K562 (cell line): ENCODE results near the gene LRMDA. TPM values are rescaled to one million over a fixed set of nuclear protein-coding genes. Genes with fewer than 3 reads are reported as not detected.

Experiments
- ARID2 ChIP-seq: fragments of 450-650 bp; IDR thresholded peaks from 2 replicates; pipeline ENCODE4 v1.6.1; 2017; ENCODE audit warnings: antibody characterized with exemption, mild to moderate bottlenecking
- CEBPG ChIP-seq, 3 experiments: fragments of 200-800 bp in 1 of 3; sonication (Bioruptor generic) in 1 of 3; sonication (generic) in 1 of 3; formaldehyde crosslinking in 1 of 3; IDR thresholded peaks in 2 of 3; conservative IDR thresholded peaks in 1 of 3; 2 replicates each; pipeline versions ENCODE4 v1.6.1 to v1.8.0; 2016 to 2022; ENCODE audit warnings: missing compliant biosample characterization in 2 of 3, missing genetic modification characterization in 2 of 3, mild to moderate bottlenecking in 1 of 3, missing genetic modification reagents in 1 of 3
- ETV5 ChIP-seq: sonication (generic); formaldehyde crosslinking; IDR thresholded peaks from 2 replicates; pipeline ENCODE4 v1.4.0; 2020; ENCODE audit warnings: low read depth, mild to moderate bottlenecking, missing genetic modification reagents
- HSF4 ChIP-seq: fragments of 250-450 bp; sonication (Bioruptor Pico); IDR thresholded peaks from 2 replicates; pipeline ENCODE4 v2.1.2; 2022; ENCODE audit warnings: mild to moderate bottlenecking, moderate library complexity, borderline replicate concordance
- KDM1A ChIP-seq, 2 experiments: fragments of 450-650 bp; IDR thresholded peaks; 2 replicates each; pipeline ENCODE4 v1.6.1; 2016; ENCODE audit warnings: mild to moderate bottlenecking in 2 of 2
- PHF21A ChIP-seq: fragments of 450-650 bp; IDR thresholded peaks from 2 replicates; pipeline ENCODE4 v1.6.1; 2017; ENCODE audit warnings: low read depth, borderline replicate concordance
- POLR2B ChIP-seq: fragments of 450-650 bp; IDR thresholded peaks from 2 replicates; pipeline ENCODE4 v1.6.1; 2018; ENCODE audit warnings: low read depth; ENCODE audit not compliant: partially characterized antibody
- SETDB1 ChIP-seq: IDR thresholded peaks from one replicate; pipeline ENCODE4 v1.6.1; 2012; ENCODE audit warnings: low read length, control low read depth, inconsistent platforms
- TAF15 ChIP-seq: fragments of 200-400 bp; formaldehyde crosslinking; IDR thresholded peaks from 2 replicates; pipeline ENCODE4 v1.6.1; 2017; ENCODE audit warnings: mild to moderate bottlenecking, low read depth, low read length, moderate library complexity
- TRIM24 ChIP-seq, 2 experiments: fragments of 450-650 bp; IDR thresholded peaks; 2 replicates each; pipeline ENCODE4 v1.6.1; 2016
- ZC3H11A ChIP-seq: IDR thresholded peaks from 2 replicates; pipeline ENCODE4 v1.6.1; 2012; ENCODE audit warnings: low read depth, low read length, improper control_type of control experiment
- ZNF175 ChIP-seq: fragments of 200-800 bp; sonication (Bioruptor generic); IDR thresholded peaks from 2 replicates; pipeline ENCODE4 v1.6.1; 2016; ENCODE audit warnings: low read depth, mild to moderate bottlenecking, missing genetic modification characterization, missing compliant biosample characterization
- polyA plus RNA-seq, 8 experiments: library from polyadenylated mRNA; depleted of rRNA in 4 of 8; stranded (reverse) in 5 of 8; unstranded in 3 of 8; fragments of >200 nt; fragmentation: Nextera tagmentation in 2 of 8; fragmentation: Illumina TruSeq in 1 of 8; extraction: Ambion mirVana in 2 of 8; extraction: Trizol in 1 of 8; gene quantifications; 2 replicates each; pipeline versions ENCODE4 v1.2.1 to v1.2.3, GENCODE V29; 2011 to 2014; ENCODE audit warnings: inconsistent platforms in 1 of 8, missing spikeins in 1 of 8
- total RNA-seq, 7 experiments: library from RNA; depleted of rRNA in 6 of 7; stranded (reverse); fragments of >200 nt in 6 of 7; fragmentation: Illumina TruSeq in 2 of 7; extraction: Trizol in 2 of 7; gene quantifications; 2 replicates each; pipeline versions ENCODE4 v1.2.1 to v1.2.3, GENCODE V29; 2011 to 2021; ENCODE audit warnings: low replicate concordance in 1 of 7
- TF ChIP-seq, protein P1 (sequence below): fragments of 200-600 bp; sonication (generic); IDR thresholded peaks from one replicate; pipeline ENCODE4 v1.6.1; 2012; ENCODE audit warnings: mild to moderate bottlenecking, low read depth, low read length, inconsistent platforms
- TF ChIP-seq, protein P2 (sequence below): IDR thresholded peaks from 2 replicates; pipeline ENCODE4 v1.6.1; 2011; ENCODE audit not compliant: insufficient read length; ENCODE audit errors: extremely low read depth
- TF ChIP-seq, protein P3 (sequence below): sonication (generic); formaldehyde crosslinking; IDR thresholded peaks from 2 replicates; pipeline ENCODE4 v1.8.1; 2023; ENCODE audit warnings: mild to moderate bottlenecking, missing genetic modification reagents

The LRMDA gene
- total and polyA plus RNA-seq, 9 of the 15 experiments (the other 6 are each of a cell fraction or from before 2014, with no cell fraction given), result 0.25 TPM; not detected in 8

DNA sequence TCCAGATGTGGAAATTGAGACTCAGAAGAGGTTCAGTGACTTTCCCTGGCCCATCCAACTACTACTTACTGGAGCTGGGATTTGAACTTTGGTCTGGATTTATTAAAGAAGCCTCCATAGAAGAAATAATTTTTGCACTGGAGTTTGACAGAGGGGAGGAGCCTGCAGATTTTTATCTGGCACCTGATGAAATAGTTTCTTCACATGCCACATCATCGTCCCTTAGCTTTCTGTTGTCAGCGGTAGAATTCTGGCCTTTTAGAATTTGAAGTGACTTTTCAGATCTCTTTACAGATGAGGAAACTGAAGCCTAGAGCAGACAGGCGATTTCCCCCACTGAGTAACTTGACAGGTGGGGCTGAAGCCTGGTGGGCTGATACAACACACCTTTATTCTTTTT lies 233.5 kb downstream of the LRMDA start (continued):
- TF ChIP-seq, protein P1, sequence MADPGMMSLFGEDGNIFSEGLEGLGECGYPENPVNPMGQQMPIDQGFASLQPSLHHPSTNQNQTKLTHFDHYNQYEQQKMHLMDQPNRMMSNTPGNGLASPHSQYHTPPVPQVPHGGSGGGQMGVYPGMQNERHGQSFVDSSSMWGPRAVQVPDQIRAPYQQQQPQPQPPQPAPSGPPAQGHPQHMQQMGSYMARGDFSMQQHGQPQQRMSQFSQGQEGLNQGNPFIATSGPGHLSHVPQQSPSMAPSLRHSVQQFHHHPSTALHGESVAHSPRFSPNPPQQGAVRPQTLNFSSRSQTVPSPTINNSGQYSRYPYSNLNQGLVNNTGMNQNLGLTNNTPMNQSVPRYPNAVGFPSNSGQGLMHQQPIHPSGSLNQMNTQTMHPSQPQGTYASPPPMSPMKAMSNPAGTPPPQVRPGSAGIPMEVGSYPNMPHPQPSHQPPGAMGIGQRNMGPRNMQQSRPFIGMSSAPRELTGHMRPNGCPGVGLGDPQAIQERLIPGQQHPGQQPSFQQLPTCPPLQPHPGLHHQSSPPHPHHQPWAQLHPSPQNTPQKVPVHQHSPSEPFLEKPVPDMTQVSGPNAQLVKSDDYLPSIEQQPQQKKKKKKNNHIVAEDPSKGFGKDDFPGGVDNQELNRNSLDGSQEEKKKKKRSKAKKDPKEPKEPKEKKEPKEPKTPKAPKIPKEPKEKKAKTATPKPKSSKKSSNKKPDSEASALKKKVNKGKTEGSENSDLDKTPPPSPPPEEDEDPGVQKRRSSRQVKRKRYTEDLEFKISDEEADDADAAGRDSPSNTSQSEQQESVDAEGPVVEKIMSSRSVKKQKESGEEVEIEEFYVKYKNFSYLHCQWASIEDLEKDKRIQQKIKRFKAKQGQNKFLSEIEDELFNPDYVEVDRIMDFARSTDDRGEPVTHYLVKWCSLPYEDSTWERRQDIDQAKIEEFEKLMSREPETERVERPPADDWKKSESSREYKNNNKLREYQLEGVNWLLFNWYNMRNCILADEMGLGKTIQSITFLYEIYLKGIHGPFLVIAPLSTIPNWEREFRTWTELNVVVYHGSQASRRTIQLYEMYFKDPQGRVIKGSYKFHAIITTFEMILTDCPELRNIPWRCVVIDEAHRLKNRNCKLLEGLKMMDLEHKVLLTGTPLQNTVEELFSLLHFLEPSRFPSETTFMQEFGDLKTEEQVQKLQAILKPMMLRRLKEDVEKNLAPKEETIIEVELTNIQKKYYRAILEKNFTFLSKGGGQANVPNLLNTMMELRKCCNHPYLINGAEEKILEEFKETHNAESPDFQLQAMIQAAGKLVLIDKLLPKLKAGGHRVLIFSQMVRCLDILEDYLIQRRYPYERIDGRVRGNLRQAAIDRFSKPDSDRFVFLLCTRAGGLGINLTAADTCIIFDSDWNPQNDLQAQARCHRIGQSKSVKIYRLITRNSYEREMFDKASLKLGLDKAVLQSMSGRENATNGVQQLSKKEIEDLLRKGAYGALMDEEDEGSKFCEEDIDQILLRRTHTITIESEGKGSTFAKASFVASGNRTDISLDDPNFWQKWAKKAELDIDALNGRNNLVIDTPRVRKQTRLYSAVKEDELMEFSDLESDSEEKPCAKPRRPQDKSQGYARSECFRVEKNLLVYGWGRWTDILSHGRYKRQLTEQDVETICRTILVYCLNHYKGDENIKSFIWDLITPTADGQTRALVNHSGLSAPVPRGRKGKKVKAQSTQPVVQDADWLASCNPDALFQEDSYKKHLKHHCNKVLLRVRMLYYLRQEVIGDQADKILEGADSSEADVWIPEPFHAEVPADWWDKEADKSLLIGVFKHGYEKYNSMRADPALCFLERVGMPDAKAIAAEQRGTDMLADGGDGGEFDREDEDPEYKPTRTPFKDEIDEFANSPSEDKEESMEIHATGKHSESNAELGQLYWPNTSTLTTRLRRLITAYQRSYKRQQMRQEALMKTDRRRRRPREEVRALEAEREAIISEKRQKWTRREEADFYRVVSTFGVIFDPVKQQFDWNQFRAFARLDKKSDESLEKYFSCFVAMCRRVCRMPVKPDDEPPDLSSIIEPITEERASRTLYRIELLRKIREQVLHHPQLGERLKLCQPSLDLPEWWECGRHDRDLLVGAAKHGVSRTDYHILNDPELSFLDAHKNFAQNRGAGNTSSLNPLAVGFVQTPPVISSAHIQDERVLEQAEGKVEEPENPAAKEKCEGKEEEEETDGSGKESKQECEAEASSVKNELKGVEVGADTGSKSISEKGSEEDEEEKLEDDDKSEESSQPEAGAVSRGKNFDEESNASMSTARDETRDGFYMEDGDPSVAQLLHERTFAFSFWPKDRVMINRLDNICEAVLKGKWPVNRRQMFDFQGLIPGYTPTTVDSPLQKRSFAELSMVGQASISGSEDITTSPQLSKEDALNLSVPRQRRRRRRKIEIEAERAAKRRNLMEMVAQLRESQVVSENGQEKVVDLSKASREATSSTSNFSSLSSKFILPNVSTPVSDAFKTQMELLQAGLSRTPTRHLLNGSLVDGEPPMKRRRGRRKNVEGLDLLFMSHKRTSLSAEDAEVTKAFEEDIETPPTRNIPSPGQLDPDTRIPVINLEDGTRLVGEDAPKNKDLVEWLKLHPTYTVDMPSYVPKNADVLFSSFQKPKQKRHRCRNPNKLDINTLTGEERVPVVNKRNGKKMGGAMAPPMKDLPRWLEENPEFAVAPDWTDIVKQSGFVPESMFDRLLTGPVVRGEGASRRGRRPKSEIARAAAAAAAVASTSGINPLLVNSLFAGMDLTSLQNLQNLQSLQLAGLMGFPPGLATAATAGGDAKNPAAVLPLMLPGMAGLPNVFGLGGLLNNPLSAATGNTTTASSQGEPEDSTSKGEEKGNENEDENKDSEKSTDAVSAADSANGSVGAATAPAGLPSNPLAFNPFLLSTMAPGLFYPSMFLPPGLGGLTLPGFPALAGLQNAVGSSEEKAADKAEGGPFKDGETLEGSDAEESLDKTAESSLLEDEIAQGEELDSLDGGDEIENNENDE, result no peak
- TF ChIP-seq ETV5 (no peak), HSF4 (CRISPR knock-in tag) (no peak), ARID2 (no peak), TAF15 (no peak), POLR2B (no peak), KDM1A (IDR thresholded peaks at IDR 0.05) (no peak), TRIM24 (IDR thresholded peaks at IDR 0.05) (peak in 1 of 2 experiments; percentile 14; a peak in 1 of 4 replicates), ZNF175 (no peak), ZC3H11A (no peak), SETDB1 (no peak), CEBPG (CRISPR knock-in tag; IDR thresholded peaks at IDR 0.05) (no peak), CEBPG (tag; conservative IDR thresholded peaks at IDR 0.05 in 1 of 2, IDR thresholded peaks at IDR 0.05 in 1 of 2) (peak; percentile 90 to 94), PHF21A (no peak)
- TF ChIP-seq, protein P2, sequence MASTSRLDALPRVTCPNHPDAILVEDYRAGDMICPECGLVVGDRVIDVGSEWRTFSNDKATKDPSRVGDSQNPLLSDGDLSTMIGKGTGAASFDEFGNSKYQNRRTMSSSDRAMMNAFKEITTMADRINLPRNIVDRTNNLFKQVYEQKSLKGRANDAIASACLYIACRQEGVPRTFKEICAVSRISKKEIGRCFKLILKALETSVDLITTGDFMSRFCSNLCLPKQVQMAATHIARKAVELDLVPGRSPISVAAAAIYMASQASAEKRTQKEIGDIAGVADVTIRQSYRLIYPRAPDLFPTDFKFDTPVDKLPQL, result no peak
- TF ChIP-seq, protein P3, sequence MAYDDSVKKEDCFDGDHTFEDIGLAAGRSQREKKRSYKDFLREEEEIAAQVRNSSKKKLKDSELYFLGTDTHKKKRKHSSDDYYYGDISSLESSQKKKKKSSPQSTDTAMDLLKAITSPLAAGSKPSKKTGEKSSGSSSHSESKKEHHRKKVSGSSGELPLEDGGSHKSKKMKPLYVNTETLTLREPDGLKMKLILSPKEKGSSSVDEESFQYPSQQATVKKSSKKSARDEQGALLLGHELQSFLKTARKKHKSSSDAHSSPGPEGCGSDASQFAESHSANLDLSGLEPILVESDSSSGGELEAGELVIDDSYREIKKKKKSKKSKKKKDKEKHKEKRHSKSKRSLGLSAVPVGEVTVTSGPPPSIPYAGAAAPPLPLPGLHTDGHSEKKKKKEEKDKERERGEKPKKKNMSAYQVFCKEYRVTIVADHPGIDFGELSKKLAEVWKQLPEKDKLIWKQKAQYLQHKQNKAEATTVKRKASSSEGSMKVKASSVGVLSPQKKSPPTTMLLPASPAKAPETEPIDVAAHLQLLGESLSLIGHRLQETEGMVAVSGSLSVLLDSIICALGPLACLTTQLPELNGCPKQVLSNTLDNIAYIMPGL, result no peak
